Activated CD4-positive, alpha-beta T cell treated with anti-CD3 and anti-CD28 coated beads, Interleukin-2, amount 10 ng/mL, durations not matched to agents 7 days and 5 days (primary cell): ENCODE results near the gene JOSD1. TPM values are rescaled to one million over a fixed set of nuclear protein-coding genes. Genes with fewer than 3 reads are reported as not detected.

Experiments used
- CTCF ChIA-PET: fragments of 350-600 bp; sonication (Branson Sonifier 250); formaldehyde crosslinking; loops from one replicate; lab custom pipeline; 2021; ENCODE audit warnings: antibody characterized with exemption; lab: Charles Lee
- POLR2A ChIA-PET: fragments of 350-600 bp; sonication (Branson Sonifier 250); formaldehyde crosslinking; loops from one replicate; lab custom pipeline; 2021; ENCODE audit warnings: antibody characterized with exemption; lab: Charles Lee
- DNase-seq: peaks from one replicate; pipeline ENCODE4 v3.0.0-alpha.2; 2020
- H3K27ac Mint-ChIP-seq: one replicate; pipeline ENCODE4 v1.8.0; 2021; ENCODE audit warnings: mild to moderate bottlenecking, moderate library complexity, mixed read lengths
- H3K27me3 Mint-ChIP-seq: one replicate; pipeline ENCODE4 v1.8.0; 2021; ENCODE audit warnings: mixed read lengths
- H3K36me3 Mint-ChIP-seq: one replicate; pipeline ENCODE4 v1.8.0; 2021; ENCODE audit warnings: low read depth, mixed read lengths
- H3K4me1 Mint-ChIP-seq: one replicate; pipeline ENCODE4 v1.8.0; 2021; ENCODE audit warnings: mixed read lengths
- H3K4me3 Mint-ChIP-seq: one replicate; pipeline ENCODE4 v1.8.0; 2021; ENCODE audit warnings: mild to moderate bottlenecking, moderate library complexity, mixed read lengths
- H3K9me3 Mint-ChIP-seq: one replicate; pipeline ENCODE4 v1.8.0; 2021; ENCODE audit warnings: mixed read lengths
- total RNA-seq, 2 experiments: library from RNA; stranded (reverse); gene quantifications; one replicate each; pipeline ENCODE4 v1.2.3, GENCODE V29; 2021

JOSD1 gene
- total RNA-seq, 2 experiments from 2014 or later: 56.4 to 61.8 TPM

DNA sequence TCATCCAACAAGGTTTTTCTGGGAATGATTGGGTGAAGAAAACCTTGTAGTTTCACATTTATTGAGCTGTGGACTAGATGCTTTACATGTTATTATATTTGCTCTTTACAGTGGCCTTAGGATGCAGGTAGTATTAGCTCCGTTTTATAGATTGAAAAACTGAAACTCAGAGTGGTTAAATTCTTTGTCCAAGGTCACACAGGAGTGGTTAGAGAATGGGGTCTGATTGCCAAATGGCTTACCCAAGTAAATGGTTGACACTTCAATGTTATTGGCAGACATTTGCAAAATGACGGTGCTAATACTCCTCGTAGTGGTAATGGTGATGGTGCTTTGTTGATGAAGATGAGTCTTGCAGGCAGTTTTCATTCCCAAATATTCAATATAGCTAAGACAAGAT is 7.2 kb upstream of the JOSD1 start:
- CTCF ChIA-PET: interaction anchor here (0.9 to 2.7 kb wide), 7 partner anchors 8 to 44 kb away, joined by 3 to 10 read pairs (median 5); partner anchors contain the start of gene TOMM22
- POLR2A ChIA-PET: no interaction called here

DNA sequence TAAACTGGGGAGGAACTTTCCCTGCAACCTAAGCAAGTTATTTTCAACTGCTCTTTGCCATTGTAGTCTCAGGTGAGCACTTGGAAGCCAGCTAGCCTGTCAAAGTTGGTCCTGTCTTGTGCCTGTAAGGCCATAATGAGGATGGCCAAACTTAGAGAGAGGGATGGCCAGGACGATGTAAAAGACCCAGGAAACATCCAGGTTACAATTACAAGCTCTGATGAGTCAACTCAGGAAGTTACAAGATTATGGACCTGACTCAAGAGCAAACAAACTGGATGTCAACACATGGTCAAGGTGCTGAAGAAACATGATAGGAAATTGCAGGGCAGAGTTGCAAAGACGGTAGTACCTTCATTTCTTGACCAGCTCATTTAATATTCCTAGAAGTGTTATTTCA is 6.6 kb upstream of the JOSD1 start:
- Mint-ChIP-seq H3K36me3 (peaks cover 30% of the 10 kb centered on the region), H3K4me3 (peak overlapping the region; percentile 80), H3K27me3 (no peaks in the 10 kb centered on the region), H3K4me1 (peaks cover 57% of the 10 kb centered on the region), H3K27ac (peak overlapping the region; percentile 84), H3K9me3 (no peaks in the 10 kb centered on the region)
- POLR2A ChIA-PET: interaction anchor here (0.5 kb wide), 1 partner anchor 682 kb away, joined by 3 read pairs; no protein-coding TSS in a partner anchor
- CTCF ChIA-PET: interaction anchor here (0.9 to 2.7 kb wide), 7 partner anchors 8 to 45 kb away, joined by 3 to 10 read pairs (median 5); partner anchors contain the start of gene TOMM22
- no peak for DNase-seq

More for the DNA sequence above, 7.2 kb upstream of the JOSD1 start:
- H3K27ac Mint-ChIP-seq: peak overlapping the region; percentile 69
- H3K27me3 Mint-ChIP-seq: no peaks in the 10 kb centered on the region
- H3K36me3 Mint-ChIP-seq: peaks cover 32% of the 10 kb centered on the region
- no peaks in the 10 kb centered on the region for H3K9me3 Mint-ChIP-seq
- peaks cover 64% of the 10 kb centered on the region for H3K4me1 Mint-ChIP-seq
- H3K4me3 Mint-ChIP-seq: peak overlapping the region; percentile 80
- no peak for DNase-seq

DNA sequence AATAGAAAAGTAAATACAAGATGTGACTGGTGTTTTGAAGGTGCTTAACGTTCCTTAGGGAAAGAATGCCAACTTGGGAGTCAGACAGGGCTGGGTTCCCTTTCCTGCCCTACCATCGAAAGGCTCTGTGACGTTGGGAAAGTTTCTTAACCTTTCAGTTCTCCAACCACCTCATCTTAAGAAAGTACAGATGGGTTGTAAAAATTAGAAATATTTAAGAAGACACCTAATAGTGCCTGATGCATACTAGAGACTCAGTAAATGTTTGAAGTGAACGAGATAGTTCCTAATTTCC is 6.1 kb upstream of the JOSD1 start:
- Mint-ChIP-seq H3K27me3 (no peaks in the 10 kb centered on the region), H3K9me3 (no peaks in the 10 kb centered on the region), H3K36me3 (peaks cover 26% of the 10 kb centered on the region), H3K4me3 (peak overlapping the region; percentile 80), H3K27ac (peak overlapping the region; percentile 84), H3K4me1 (peaks cover 55% of the 10 kb centered on the region)
- ChIA-PET CTCF (interaction anchor here (1.2 to 2.7 kb wide), 6 partner anchors 9 to 45 kb away, joined by 3 to 10 read pairs (median 5); partner anchors contain the start of gene TOMM22), POLR2A (interaction anchor here (1.0 kb wide), 1 partner anchor 10 kb away, joined by 3 read pairs; no protein-coding TSS in a partner anchor)
- no peak for DNase-seq

DNA sequence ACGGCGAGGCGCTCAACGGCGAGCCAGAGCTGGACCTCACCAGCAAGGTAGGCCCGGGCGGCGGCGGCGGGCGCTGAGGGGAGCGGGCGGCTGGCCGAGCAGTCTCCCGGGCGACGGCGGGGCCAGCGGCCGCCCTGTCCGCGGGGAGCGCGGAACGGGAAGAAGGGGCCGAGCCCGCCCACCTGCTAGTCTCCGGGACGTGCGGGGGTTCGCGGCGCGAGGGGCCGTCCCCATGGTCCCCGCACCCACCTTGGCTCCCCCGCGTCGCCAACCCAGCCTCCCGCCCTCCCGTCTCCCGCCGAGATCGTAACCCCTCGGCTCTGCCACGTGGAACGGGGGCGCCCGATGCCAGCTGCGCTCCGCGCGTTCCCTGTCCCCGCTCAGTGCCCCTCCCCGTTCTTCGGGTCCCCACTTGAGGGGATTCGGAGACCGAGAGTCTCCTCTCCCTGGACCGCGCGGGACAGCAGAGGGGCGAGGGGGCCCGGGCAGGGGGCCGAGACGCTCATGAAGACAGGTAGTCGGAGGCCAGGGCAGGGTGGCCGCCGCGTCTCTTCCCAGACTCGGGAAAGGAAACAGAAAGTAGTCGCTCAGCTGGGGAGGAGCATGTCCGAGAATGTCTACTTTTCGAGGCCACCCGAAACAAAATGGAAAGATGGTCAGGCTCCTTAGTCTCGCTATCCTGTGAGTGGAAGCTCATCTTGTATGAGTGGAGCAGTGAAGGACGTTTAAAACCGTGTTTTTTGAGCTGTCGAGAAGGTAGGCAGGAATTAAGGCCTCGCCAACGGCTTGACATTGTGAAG is 5.6 kb upstream of the JOSD1 start:
- Mint-ChIP-seq H3K4me3 (peak overlapping the region; percentile 80), H3K4me1 (peaks cover 60% of the 10 kb centered on the region), H3K27ac (peak overlapping the region; percentile 84), H3K36me3 (peaks cover 26% of the 10 kb centered on the region), H3K9me3 (no peaks in the 10 kb centered on the region), H3K27me3 (peaks cover under 1% of the 10 kb centered on the region)
- CTCF ChIA-PET: interaction anchor here (0.9 to 2.7 kb wide), 9 partner anchors 8 to 63 kb away, joined by 3 to 8 read pairs (median 3); partner anchors contain the start of gene TOMM22
- POLR2A ChIA-PET: interaction anchor here (1.0 to 1.5 kb wide), 2 partner anchors 9 to 27 kb away, joined by 3 to 5 read pairs; no protein-coding TSS in a partner anchor
- peak; percentile 49 for DNase-seq

DNA sequence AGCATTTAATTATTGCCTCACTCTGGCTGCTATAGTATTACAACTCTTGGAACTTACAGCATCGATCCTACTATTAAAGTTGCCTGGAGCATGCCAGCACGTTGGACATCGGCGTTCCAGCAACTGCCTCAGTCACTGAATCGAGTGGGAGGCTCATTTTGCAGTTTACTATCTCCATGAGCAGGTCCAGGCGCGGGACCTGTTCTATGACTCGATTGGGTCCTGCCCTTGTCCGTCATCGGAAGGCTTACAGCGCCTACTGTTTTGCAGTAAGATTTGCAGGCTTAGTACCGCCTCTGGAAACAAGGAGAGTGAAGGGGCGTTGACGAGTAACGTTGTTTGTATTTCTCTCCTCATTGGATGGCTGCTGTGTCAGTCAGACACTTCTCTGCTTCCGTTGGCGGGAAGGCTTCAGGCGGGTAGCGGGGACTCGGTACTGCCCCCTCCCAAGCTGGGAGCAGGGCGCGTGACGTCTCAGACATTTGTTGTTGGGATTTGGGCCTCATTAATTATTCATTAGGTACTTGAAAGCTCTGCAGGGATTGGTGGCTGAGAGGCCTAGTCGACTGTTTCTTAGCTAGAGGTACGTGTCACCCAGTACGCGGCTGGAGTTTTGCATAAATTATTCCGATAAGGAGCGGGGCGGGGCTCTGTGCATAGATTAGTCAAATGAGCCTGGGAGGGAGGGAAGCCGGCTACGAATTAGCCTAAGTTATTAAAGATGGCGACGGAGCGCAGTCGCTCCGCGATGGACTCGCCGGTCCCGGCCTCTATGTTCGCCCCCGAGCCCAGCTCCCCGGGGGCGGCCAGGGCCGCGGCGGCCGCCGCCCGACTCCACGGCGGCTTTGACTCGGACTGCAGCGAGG is 4.7 kb upstream of the JOSD1 start, which contains the start of gene GTPBP1:
Gene GTPBP1, plus strand, starts transcription at position 710 of the 866 bp plus-strand sequence. Its CDS starts 12 bp downstream, at position 722.
- Mint-ChIP-seq H3K27ac (peak within 1 kb of the TSS; percentile 99), H3K4me3 (peak within 1 kb of the TSS; percentile 80), H3K9me3 (no peaks in the 10 kb centered on the region), H3K36me3 (peaks cover 19% of the 10 kb centered on the region), H3K27me3 (peaks cover 1% of the 10 kb centered on the region), H3K4me1 (peaks cover 53% of the 10 kb centered on the region)
- peak; percentile 100 for DNase-seq
- POLR2A ChIA-PET: interaction anchor here (0.6 to 1.5 kb wide), 2 partner anchors 28 to 225 kb away, joined by 3 to 5 read pairs; no protein-coding TSS in a partner anchor
- CTCF ChIA-PET: interaction anchor here (0.9 to 2.7 kb wide), 8 partner anchors 9 to 64 kb away, joined by 3 to 8 read pairs (median 3); partner anchors contain the start of gene TOMM22

DNA sequence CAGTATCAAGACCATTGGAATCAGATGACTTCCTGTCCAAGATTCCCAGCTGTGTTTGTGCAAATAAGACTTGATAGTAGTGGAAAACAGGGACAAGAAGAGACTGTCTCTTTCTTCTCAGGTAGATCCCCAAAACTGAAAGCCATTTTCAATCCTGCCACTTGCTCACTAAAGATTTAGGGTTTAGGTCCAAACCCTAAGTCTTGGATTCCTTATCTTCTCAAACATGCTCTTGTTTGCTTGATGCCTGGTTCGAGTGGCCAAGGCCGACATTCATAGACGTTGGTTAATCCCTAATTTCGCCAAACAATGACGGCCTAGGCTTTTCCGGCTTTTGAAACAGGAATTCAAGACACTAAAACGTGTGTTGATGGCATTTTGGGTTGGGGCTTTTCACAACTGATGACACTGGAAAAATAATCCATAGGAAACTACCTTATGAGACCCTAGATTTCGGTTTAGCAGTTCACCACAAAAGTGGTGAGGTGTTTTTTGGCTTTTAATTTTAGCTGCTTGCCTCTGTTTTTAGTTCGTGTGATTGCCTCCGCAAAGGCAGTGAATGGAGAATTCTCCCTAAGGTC is 4.0 kb upstream of the JOSD1 start:
- H3K36me3 Mint-ChIP-seq: peaks cover 18% of the 10 kb centered on the region
- ChIA-PET POLR2A (no interaction called here), CTCF (no interaction called here)
- no peaks in the 10 kb centered on the region for H3K9me3 Mint-ChIP-seq
- peaks cover 1% of the 10 kb centered on the region for H3K27me3 Mint-ChIP-seq
- peak overlapping the region; percentile 78 for H3K4me3 Mint-ChIP-seq
- H3K4me1 Mint-ChIP-seq: peaks cover 50% of the 10 kb centered on the region
- no peak for DNase-seq
- peak overlapping the region; percentile 99 for H3K27ac Mint-ChIP-seq

DNA sequence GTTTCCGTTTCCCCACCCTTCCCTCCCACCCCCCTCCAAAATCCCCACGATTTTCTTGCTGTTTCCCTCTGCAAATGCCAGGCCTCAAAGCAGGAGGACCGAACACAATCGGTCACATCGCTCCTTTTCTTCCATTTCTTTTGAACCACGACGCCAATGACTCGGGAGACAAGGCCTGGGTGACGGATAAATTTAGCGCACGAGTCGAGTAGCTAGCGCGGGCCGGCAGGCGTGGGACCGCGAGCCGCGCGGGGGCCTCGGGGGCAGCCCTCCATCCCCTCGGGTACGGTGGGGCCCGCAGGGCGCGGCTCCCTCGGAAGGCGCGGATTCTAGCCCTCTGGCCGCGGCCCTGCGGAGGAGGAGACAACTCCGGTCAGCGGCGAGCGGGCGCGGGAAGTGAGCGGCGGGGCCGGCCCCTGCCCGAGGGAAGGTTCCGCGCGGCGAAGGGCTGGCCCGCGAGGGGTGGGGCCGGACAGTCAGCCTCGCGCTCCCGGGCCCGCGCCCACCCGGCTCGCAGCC is 414 bp downstream of the JOSD1 start:
- Mint-ChIP-seq H3K36me3 (peaks cover 33% of the 10 kb centered on the region), H3K9me3 (no peaks in the 10 kb centered on the region), H3K27ac (peak overlapping the region; percentile 99), H3K4me1 (peaks cover 61% of the 10 kb centered on the region), H3K4me3 (peak overlapping the region; percentile 85), H3K27me3 (peaks cover 1% of the 10 kb centered on the region)
- ChIA-PET CTCF (interaction anchor here (1.0 to 2.5 kb wide), 2 partner anchors 11 to 18 kb away, joined by 4 to 21 read pairs; partner anchors contain the start of gene TOMM22), POLR2A (interaction anchor here (0.6 kb wide), 1 partner anchor 25 kb away, joined by 3 read pairs; no protein-coding TSS in a partner anchor)
- DNase-seq: peak; percentile 44

DNA sequence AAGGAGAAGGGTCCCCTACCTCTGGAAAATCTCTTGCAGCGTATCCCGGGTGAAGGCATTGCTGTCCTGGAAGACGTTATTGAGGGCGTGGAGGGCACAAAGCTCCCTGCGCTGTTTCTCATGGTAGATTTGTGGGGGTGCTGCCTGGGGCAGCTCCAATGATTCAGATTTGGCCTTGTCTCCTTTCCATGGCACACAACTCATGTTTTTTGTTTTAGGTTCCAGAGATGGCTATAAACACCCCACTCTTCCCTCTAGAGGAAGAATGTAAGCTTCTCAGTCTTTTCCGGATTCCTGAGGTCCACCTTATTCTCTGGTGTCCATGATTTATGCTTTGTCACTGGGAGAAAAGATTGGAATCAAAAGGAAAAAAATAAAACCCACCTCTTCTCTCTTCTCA is 959 bp downstream of the JOSD1 start:
- Mint-ChIP-seq H3K36me3 (peaks cover 38% of the 10 kb centered on the region), H3K4me3 (peak overlapping the region; percentile 85), H3K9me3 (no peaks in the 10 kb centered on the region), H3K27ac (peak overlapping the region; percentile 99), H3K4me1 (peaks cover 61% of the 10 kb centered on the region), H3K27me3 (peaks cover 1% of the 10 kb centered on the region)
- ChIA-PET CTCF (interaction anchor here (0.6 to 2.5 kb wide), 4 partner anchors 9 to 611 kb away, joined by 3 to 21 read pairs (median 4); partner anchors contain the start of gene TOMM22), POLR2A (interaction anchor here (0.6 kb wide), 1 partner anchor 26 kb away, joined by 3 read pairs; no protein-coding TSS in a partner anchor)
- no peak for DNase-seq

DNA sequence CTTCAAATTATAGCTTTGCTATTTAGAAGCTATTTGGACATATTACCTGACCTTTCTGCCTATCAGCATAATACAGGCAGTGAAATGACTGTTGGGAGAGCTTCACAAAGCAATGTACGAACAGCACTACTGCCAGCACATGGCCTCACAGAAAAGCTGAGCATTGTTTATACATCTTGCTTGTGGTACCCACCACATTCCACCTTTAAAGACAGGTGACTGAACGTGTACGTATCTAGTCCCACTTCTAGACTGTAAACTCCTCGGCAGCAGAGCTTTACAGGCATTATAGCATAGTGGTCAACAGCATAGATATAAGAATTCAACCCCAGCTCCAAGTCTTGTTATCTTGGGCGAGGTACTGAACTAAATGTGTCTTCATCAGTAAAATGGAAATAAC is 1.6 kb downstream of the JOSD1 start:
- ChIA-PET CTCF (interaction anchor here (0.6 to 2.5 kb wide), 3 partner anchors 8 to 610 kb away, joined by 3 to 21 read pairs (median 5); partner anchors contain the start of gene TOMM22), POLR2A (interaction anchor here (0.7 kb wide), 1 partner anchor 57 kb away, joined by 8 read pairs; no protein-coding TSS in a partner anchor)
- no peak for DNase-seq
- peaks cover 59% of the 10 kb centered on the region for H3K4me1 Mint-ChIP-seq
- peaks cover 1% of the 10 kb centered on the region for H3K27me3 Mint-ChIP-seq
- peak overlapping the region; percentile 99 for H3K27ac Mint-ChIP-seq
- no peaks in the 10 kb centered on the region for H3K9me3 Mint-ChIP-seq
- H3K36me3 Mint-ChIP-seq: peaks cover 41% of the 10 kb centered on the region
- H3K4me3 Mint-ChIP-seq: peak overlapping the region; percentile 85

DNA sequence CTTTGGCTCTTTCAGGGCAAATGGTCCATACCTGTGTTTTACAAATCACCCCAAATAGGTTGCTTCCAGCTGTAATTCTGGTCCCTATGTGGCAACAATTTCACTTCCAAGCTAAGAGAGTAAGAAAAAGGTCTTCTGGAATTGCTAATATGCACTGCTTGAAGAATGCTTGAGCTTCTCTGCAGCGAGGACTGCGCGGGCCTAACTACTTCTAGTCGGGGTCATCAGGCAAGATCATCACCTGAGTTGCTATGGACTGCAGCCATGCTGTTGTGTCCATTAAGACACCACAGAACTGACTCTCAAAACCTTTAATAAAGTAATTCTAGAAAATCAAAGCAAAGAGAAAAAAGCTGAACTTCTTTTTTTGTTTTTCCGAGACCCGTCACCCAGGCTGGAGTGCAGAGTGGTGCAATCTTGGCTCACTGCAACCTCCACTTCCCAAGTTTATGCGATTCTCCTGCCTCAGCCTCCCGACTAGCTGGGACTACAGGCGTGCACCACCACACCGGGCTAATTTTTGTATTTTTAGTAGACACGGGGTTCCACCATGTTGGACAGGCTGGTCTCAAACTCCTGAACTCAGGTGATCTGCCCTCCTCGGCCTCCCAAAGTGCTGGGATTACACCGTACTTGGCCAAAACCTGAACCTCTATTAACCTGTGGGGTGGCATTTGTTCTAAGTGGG is 2.2 kb downstream of the JOSD1 start:
- peak overlapping the region; percentile 85 for H3K4me3 Mint-ChIP-seq
- ChIA-PET POLR2A (interaction anchor here (0.7 kb wide), 1 partner anchor 58 kb away, joined by 8 read pairs; no protein-coding TSS in a partner anchor), CTCF (interaction anchor here (0.6 to 2.5 kb wide), 3 partner anchors 8 to 646 kb away, joined by 3 to 21 read pairs (median 5); partner anchors contain the start of gene TOMM22)
- H3K4me1 Mint-ChIP-seq: peaks cover 57% of the 10 kb centered on the region
- H3K9me3 Mint-ChIP-seq: no peaks in the 10 kb centered on the region
- DNase-seq: no peak
- peak overlapping the region; percentile 99 for H3K27ac Mint-ChIP-seq
- H3K36me3 Mint-ChIP-seq: peaks cover 44% of the 10 kb centered on the region
- H3K27me3 Mint-ChIP-seq: peaks cover 1% of the 10 kb centered on the region
